Neural cell (in vitro differentiated cells): ENCODE measurements around the gene ESRRB.

Experiments used
- CTCF ChIP-seq: fragments of 450-650 bp; IDR thresholded peaks from 2 replicates; pipeline ENCODE4 v1.5.1; 2014; ENCODE audit warnings: antibody characterized with exemption, mild to moderate bottlenecking, moderate library complexity; ENCODE audit not compliant: poor library complexity, severe bottlenecking
- EP300 ChIP-seq: fragments of 450-650 bp; conservative IDR thresholded peaks from 2 replicates; pipeline ENCODE4 v1.6.1; 2014; ENCODE audit warnings: antibody characterized with exemption, mild to moderate bottlenecking, moderate library complexity; ENCODE audit not compliant: poor library complexity, severe bottlenecking
- EZH2 ChIP-seq: fragments of 200-600, 300-800 bp; shearing (Covaris generic), sonication (generic); IDR thresholded peaks from 2 replicates; pipeline ENCODE4 v1.6.1; 2014; ENCODE audit warnings: antibody characterized with exemption, low read length, borderline replicate concordance, mild to moderate bottlenecking; ENCODE audit not compliant: insufficient read depth, poor library complexity, severe bottlenecking
- POLR2AphosphoS5 ChIP-seq: IDR thresholded peaks from 2 replicates; pipeline ENCODE4 v1.6.1; 2012
- RAD21 ChIP-seq: fragments of 450-650 bp; conservative IDR thresholded peaks from 2 replicates; pipeline ENCODE4 v1.6.1; 2014; ENCODE audit warnings: antibody characterized with exemption, mild to moderate bottlenecking, moderate library complexity
- REST ChIP-seq: IDR thresholded peaks from 2 replicates; pipeline ENCODE4 v1.6.1; 2012; ENCODE audit warnings: borderline replicate concordance
- SMC3 ChIP-seq: fragments of 450-650 bp; conservative IDR thresholded peaks from 2 replicates; pipeline ENCODE4 v1.6.1; 2014; ENCODE audit warnings: antibody characterized with exemption, mild to moderate bottlenecking, moderate library complexity; ENCODE audit not compliant: poor library complexity
- TAF1 ChIP-seq: IDR thresholded peaks from 2 replicates; pipeline ENCODE4 v1.6.1; 2012; ENCODE audit warnings: low read depth

- TF ChIP-seq CTCF (no peak), SMC3 (no peak), TAF1 (no peak), REST (no peak), EZH2 (no peak), POLR2AphosphoS5 (no peak), RAD21 (no peak), EP300 (no peak)
Observed at GRCh38 chr14:76500011-76500410, 124.1 kb downstream of the ESRRB start.
